ENCODE data around the gene ANK3.

GRCh38 chr10:60369547-60369930 lies 20.1 kb downstream of the ANK3 start:
- TF ChIP-seq, protein P1, sequence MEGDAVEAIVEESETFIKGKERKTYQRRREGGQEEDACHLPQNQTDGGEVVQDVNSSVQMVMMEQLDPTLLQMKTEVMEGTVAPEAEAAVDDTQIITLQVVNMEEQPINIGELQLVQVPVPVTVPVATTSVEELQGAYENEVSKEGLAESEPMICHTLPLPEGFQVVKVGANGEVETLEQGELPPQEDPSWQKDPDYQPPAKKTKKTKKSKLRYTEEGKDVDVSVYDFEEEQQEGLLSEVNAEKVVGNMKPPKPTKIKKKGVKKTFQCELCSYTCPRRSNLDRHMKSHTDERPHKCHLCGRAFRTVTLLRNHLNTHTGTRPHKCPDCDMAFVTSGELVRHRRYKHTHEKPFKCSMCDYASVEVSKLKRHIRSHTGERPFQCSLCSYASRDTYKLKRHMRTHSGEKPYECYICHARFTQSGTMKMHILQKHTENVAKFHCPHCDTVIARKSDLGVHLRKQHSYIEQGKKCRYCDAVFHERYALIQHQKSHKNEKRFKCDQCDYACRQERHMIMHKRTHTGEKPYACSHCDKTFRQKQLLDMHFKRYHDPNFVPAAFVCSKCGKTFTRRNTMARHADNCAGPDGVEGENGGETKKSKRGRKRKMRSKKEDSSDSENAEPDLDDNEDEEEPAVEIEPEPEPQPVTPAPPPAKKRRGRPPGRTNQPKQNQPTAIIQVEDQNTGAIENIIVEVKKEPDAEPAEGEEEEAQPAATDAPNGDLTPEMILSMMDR (IDR thresholded peaks at IDR 0.05) = no peak
- TF ChIP-seq POLR2A (IDR thresholded peaks at IDR 0.05) (no peak), EP300 (IDR thresholded peaks at IDR 0.05) (no peak)

Measured in tibial nerve (tissue), 4 donors.